Measurements from ENCODE around the gene CABP7.

CABP7 gene

DNA sequence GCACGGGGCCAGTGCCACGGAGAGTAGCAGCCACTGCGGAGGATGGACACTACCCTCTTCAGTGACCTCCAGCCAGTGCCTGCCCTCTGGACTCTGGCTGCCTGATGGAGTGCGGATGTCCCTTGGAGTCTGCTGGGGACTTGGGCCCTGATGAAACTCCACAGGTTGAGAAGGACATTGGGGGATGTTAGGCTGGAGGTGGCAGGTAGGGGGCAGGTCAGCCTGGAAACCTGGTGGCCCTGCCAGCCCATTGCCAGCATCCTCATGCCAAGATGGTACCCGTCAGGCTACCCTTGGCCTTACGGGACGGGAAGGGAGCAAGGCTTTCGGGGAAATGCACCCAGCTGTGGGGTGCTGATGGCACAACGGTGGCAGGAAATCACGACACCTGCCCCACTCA, 4.0 kb downstream of the CABP7 start:
- Histone ChIP-seq H3K4me1 (ENCODE audit: control insufficient read depth, insufficient read depth, low read length) (peaks cover 9% of the 10 kb centered on the region), H3K36me3 (ENCODE audit: control insufficient read depth, insufficient read depth, low read length) (no peaks in the 10 kb centered on the region), H3K27me3 (ENCODE audit: control insufficient read depth, insufficient read depth, low read length) (peaks cover 80% of the 10 kb centered on the region), H3K4me3 (ENCODE audit: low read depth, low read length) (no peak overlapping the region), H3K27ac (ENCODE audit: low read depth, low read length) (no peak overlapping the region), H3K9me3 (ENCODE audit: control insufficient read depth, insufficient read depth, low read depth, low read length) (no peaks in the 10 kb centered on the region), H3K9ac (ENCODE audit: low read length) (no peak overlapping the region)

DNA sequence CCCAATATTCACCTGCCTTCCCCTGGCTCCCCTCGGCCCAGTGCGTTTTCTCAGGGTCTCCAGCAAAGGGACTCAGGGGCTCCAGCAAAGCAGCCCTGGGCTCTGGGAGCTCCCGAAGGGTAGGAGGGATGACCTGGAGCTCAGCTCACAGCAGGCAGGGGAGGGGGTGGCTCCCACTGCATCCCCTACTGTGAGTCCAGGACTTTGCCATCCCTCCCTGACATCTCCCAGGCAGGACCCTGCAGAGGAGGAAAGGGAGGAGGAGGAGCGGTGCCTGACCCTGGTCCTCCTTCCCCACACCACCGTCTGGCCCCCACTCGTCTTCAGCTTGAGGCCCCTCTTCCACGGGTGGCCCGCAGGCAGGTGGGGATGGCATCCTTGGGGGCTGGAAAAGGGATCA, 5.0 kb downstream of the CABP7 start:
- Histone ChIP-seq H3K27me3 (ENCODE audit: control insufficient read depth, insufficient read depth, low read length) (peaks cover 70% of the 10 kb centered on the region), H3K9ac (ENCODE audit: low read length) (no peak overlapping the region), H3K36me3 (ENCODE audit: control insufficient read depth, insufficient read depth, low read length) (no peaks in the 10 kb centered on the region), H3K4me1 (ENCODE audit: control insufficient read depth, insufficient read depth, low read length) (peaks cover 9% of the 10 kb centered on the region), H3K9me3 (ENCODE audit: control insufficient read depth, insufficient read depth, low read depth, low read length) (no peaks in the 10 kb centered on the region), H3K4me3 (ENCODE audit: low read depth, low read length) (no peak overlapping the region), H3K27ac (ENCODE audit: low read depth, low read length) (no peak overlapping the region)

DNA sequence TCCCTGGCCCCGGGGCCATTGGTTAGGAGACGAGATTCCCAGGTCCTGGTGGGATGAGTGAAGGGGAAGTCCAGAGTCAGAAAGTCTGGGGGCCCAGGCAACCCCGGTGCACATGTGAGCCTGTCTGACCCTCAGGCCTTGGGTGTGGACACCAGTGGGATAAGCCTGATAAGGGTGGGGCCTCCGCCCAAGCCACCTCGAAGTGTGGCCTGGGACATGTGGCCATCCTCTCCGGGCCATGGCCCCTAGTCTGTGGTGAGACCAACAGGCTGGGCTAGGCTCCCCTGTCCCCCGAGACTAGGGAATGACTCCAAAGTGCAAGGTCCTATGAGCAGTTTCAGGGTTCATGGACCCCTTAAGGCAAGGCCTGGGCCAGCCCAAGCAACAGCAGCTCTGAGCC, 6.3 kb downstream of the CABP7 start:
- Histone ChIP-seq H3K27ac (ENCODE audit: low read depth, low read length) (no peak overlapping the region), H3K27me3 (ENCODE audit: control insufficient read depth, insufficient read depth, low read length) (peaks cover 58% of the 10 kb centered on the region), H3K36me3 (ENCODE audit: control insufficient read depth, insufficient read depth, low read length) (no peaks in the 10 kb centered on the region), H3K4me3 (ENCODE audit: low read depth, low read length) (no peak overlapping the region), H3K4me1 (ENCODE audit: control insufficient read depth, insufficient read depth, low read length) (peaks cover 9% of the 10 kb centered on the region), H3K9ac (ENCODE audit: low read length) (no peak overlapping the region), H3K9me3 (ENCODE audit: control insufficient read depth, insufficient read depth, low read depth, low read length) (no peaks in the 10 kb centered on the region)

DNA sequence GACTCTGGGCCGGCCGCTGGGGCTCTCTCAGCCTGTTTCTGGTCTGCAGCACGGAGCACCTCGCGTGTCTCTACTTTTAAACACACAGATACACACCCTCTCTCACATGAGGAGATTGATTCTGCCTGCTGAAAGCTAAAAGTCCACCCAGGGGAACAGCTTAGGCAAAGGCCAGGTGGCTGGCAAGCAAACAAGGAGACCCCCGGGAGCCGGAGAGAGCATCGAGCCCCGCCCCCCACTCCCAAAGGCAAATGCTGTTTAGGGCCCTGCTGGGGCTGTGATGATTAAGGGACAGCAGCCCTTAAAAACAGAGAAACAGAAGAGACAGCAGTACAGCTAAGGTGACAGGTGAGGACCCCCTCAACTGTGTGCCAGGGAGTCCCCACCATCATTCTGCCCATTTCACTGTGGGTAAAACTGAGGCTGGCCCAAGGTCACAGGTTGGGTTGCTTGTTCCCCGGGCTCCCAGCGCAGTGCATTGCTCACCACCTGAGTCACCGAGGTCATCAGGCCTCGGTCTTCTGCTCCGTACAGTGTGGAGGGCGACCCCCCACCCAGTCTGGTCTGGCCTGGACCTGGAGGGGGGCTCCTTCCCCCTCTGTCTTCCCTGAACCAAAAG, 6.8 kb downstream of the CABP7 start:
- Histone ChIP-seq H3K27ac (ENCODE audit: low read depth, low read length) (no peak overlapping the region), H3K9me3 (ENCODE audit: control insufficient read depth, insufficient read depth, low read depth, low read length) (no peaks in the 10 kb centered on the region), H3K9ac (ENCODE audit: low read length) (no peak overlapping the region), H3K4me3 (ENCODE audit: low read depth, low read length) (no peak overlapping the region), H3K4me1 (ENCODE audit: control insufficient read depth, insufficient read depth, low read length) (peaks cover 9% of the 10 kb centered on the region), H3K27me3 (ENCODE audit: control insufficient read depth, insufficient read depth, low read length) (peaks cover 53% of the 10 kb centered on the region), H3K36me3 (ENCODE audit: control insufficient read depth, insufficient read depth, low read length) (no peaks in the 10 kb centered on the region)

DNA sequence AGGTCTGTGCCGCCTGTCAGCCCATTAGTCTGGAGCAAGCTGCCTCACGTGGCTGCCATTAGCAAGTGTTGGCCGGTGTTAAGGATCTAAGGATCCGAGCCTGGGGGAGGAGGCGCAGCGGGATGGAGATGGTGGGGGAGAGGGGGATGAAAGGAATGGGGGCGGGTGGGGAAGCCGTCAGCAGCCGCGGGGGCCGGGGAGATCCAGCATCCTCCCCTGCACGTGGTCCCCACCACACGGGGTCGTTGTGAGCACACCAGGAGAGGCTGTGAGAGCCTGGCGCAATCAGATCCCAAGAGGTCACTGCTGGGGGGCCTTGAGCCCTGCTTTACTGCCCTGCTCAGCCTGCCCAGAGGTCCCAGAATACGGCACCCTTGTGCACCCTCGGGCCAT, 7.3 kb downstream of the CABP7 start:
- no peaks in the 10 kb centered on the region for H3K9me3 ChIP-seq (ENCODE audit: control insufficient read depth, insufficient read depth, low read depth, low read length)
- no peak overlapping the region for H3K9ac ChIP-seq (ENCODE audit: low read length)
- H3K4me1 ChIP-seq (ENCODE audit: control insufficient read depth, insufficient read depth, low read length), result peaks cover 9% of the 10 kb centered on the region
- no peak overlapping the region for H3K27ac ChIP-seq (ENCODE audit: low read depth, low read length)
- peaks cover 48% of the 10 kb centered on the region for H3K27me3 ChIP-seq (ENCODE audit: control insufficient read depth, insufficient read depth, low read length)
- no peak overlapping the region for H3K4me3 ChIP-seq (ENCODE audit: low read depth, low read length)
- H3K36me3 ChIP-seq (ENCODE audit: control insufficient read depth, insufficient read depth, low read length), result no peaks in the 10 kb centered on the region

DNA sequence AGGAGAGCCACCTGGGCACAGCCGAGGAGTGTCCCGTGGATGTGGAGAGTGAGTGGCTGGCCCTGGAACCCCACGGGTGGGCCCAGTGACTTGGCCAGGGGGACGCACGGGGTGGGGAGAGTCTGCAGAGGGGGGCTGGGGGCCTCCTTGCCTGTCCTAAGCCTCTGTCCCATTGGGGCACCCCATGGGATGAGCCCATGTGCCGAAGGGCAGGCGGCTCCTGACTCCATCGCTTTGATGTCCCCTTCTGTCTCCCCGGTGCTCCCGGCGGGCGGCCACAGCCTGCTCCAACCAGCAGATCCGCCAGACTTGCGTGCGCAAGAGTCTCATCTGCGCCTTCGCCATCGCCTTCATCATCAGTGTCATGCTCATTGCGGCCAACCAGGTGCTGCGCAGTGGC, 9.4 kb downstream of the CABP7 start:
- no peak overlapping the region for H3K4me3 ChIP-seq (ENCODE audit: low read depth, low read length)
- no peaks in the 10 kb centered on the region for H3K9me3 ChIP-seq (ENCODE audit: control insufficient read depth, insufficient read depth, low read depth, low read length)
- peaks cover 9% of the 10 kb centered on the region for H3K4me1 ChIP-seq (ENCODE audit: control insufficient read depth, insufficient read depth, low read length)
- peaks cover 27% of the 10 kb centered on the region for H3K27me3 ChIP-seq (ENCODE audit: control insufficient read depth, insufficient read depth, low read length)
- no peak overlapping the region for H3K27ac ChIP-seq (ENCODE audit: low read depth, low read length)
- H3K36me3 ChIP-seq (ENCODE audit: control insufficient read depth, insufficient read depth, low read length), result no peaks in the 10 kb centered on the region
- H3K9ac ChIP-seq (ENCODE audit: low read length), result no peak overlapping the region

DNA sequence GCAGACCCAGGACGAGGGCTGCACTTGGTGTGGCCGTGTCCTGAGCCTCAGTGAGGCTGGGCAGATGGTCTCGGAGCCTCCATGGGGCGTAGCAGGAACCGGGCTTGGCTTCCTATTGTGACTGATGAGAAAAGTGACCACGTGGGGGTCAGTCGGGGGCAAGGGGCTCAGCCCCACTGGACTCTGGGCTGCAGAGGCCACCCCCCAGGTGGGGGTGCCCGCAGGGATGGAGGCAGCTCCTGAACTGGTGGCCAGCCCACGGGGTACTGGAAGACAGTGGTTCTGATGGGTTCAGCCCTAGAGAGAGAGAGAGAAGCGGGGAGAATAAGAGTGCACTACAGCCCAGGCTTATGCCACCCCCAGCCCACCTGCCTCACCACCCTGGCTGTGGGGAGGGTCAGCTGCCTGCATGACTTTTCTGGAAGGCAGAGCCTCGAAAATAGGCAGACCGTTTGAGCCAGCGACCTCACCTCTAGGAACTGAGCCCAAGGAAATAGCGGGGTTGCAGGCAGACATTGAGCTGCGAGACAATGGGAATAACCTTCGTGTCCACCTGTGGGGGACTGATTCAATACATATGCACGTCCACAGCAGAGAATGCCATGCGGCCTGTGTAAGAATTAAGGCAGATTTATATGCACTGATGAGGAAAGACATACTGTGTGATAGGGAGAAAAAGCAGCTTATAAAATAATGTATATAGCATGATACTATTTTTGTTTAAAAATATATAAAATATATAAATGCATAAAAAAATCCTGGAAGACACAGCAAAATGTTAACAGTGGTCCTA, 11.5 kb downstream of the CABP7 start:
- Histone ChIP-seq H3K27ac (ENCODE audit: low read depth, low read length) (no peak overlapping the region), H3K4me3 (ENCODE audit: low read depth, low read length) (no peak overlapping the region), H3K27me3 (ENCODE audit: control insufficient read depth, insufficient read depth, low read length) (peaks cover 6% of the 10 kb centered on the region; the same call in 1 of the 2 replicates), H3K9ac (ENCODE audit: low read length) (no peak overlapping the region), H3K4me1 (ENCODE audit: control insufficient read depth, insufficient read depth, low read length) (peaks cover 20% of the 10 kb centered on the region), H3K9me3 (ENCODE audit: control insufficient read depth, insufficient read depth, low read depth, low read length) (no peaks in the 10 kb centered on the region), H3K36me3 (ENCODE audit: control insufficient read depth, insufficient read depth, low read length) (no peaks in the 10 kb centered on the region)

DNA sequence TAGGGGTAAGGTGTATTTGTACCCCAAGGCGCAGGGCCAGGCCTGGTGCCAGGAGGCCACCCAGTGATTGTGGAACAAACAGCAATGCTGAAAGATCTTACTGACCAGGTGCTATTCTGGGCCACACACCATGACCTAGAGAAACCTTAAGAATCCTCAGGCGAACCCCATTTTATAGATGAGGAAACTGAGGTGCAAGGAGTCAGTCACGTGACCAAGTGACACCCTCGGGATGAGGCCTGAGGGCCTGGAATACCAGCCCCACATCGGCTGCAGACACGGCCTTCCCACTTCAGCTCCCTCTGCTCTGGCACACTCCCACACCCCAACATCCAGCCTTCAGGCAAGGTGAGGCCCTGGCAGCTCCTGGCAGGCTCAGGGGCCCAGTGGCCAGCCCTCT, 13.1 kb downstream of the CABP7 start:
- H3K4me1 ChIP-seq (ENCODE audit: control insufficient read depth, insufficient read depth, low read length), result peaks cover 13% of the 10 kb centered on the region
- no peaks in the 10 kb centered on the region for H3K36me3 ChIP-seq (ENCODE audit: control insufficient read depth, insufficient read depth, low read length)
- H3K9me3 ChIP-seq (ENCODE audit: control insufficient read depth, insufficient read depth, low read depth, low read length), result no peaks in the 10 kb centered on the region
- H3K27me3 ChIP-seq (ENCODE audit: control insufficient read depth, insufficient read depth, low read length), result no peaks in the 10 kb centered on the region
- H3K27ac ChIP-seq (ENCODE audit: low read depth, low read length), result no peak overlapping the region
- no peak overlapping the region for H3K9ac ChIP-seq (ENCODE audit: low read length)
- no peak overlapping the region for H3K4me3 ChIP-seq (ENCODE audit: low read depth, low read length)

DNA sequence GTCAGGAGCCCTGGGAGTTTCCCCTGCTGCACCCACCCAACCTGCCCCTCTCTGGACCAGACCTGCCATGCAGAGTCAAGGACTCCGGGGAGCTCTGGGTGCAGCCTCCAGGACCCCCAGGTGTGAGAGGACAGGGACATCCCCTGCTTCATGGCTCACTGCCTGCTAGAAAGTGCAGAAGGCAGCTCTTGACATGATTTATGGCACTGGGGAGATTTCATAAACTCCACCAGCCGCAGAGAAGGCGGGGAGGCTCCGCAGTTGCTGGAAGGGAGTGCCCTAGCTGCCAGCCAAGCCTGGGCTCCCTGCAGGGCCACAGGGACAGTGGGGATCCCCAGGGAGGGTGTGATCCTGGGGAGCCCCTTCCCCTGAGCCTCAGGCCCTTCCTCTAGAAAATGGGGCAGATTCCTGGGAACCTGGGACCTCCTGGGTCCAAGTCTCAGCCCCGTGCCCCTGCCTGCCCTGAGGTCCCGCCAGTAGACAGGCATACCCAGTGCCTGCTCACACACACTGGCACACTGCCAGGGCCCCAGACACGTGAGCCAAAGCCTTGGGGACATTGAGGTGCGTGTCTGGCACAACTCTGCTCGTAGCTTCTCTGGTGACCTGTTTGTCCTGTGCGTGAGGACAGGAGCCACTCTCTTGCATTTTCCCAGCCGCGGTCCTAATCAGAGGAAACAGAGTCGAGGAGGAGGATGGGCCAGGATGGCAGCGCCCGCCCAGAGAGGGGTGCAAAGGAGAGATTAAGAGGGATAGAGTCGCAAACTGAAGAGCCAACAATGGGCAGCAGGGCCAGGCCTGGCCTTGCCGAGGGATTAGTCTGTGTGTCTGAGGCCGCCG, 13.8 kb downstream of the CABP7 start:
- no peak overlapping the region for H3K27ac ChIP-seq (ENCODE audit: low read depth, low read length)
- H3K4me1 ChIP-seq (ENCODE audit: control insufficient read depth, insufficient read depth, low read length), result peaks cover 13% of the 10 kb centered on the region
- no peak overlapping the region for H3K9ac ChIP-seq (ENCODE audit: low read length)
- H3K4me3 ChIP-seq (ENCODE audit: low read depth, low read length), result no peak overlapping the region
- no peaks in the 10 kb centered on the region for H3K36me3 ChIP-seq (ENCODE audit: control insufficient read depth, insufficient read depth, low read length)
- H3K9me3 ChIP-seq (ENCODE audit: control insufficient read depth, insufficient read depth, low read depth, low read length), result no peaks in the 10 kb centered on the region
- H3K27me3 ChIP-seq (ENCODE audit: control insufficient read depth, insufficient read depth, low read length), result no peaks in the 10 kb centered on the region

DNA sequence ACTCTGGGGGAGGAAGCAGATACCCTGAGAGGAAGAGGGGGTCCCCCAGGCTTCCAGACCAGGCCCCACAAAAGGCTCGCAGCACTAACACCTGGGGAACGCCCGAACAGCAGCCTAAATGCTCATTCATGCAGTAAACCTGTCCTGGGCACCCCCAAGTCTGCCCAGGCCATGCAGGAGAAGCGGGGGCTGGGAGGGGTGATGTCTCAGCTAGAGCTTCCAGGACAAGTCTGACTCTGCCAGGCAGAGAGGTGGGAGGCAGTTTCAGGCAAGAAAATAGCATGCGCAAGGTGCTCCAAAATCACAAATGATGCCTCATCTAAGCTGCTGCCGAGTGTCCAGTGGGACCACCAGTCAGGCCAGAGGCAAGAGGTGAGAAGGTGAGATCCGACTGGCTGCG, 14.6 kb downstream of the CABP7 start:
- H3K4me1 ChIP-seq (ENCODE audit: control insufficient read depth, insufficient read depth, low read length), result peaks cover 13% of the 10 kb centered on the region
- no peak overlapping the region for H3K9ac ChIP-seq (ENCODE audit: low read length)
- no peak overlapping the region for H3K27ac ChIP-seq (ENCODE audit: low read depth, low read length)
- H3K36me3 ChIP-seq (ENCODE audit: control insufficient read depth, insufficient read depth, low read length), result no peaks in the 10 kb centered on the region
- H3K4me3 ChIP-seq (ENCODE audit: low read depth, low read length), result no peak overlapping the region
- H3K27me3 ChIP-seq (ENCODE audit: control insufficient read depth, insufficient read depth, low read length), result no peaks in the 10 kb centered on the region
- no peaks in the 10 kb centered on the region for H3K9me3 ChIP-seq (ENCODE audit: control insufficient read depth, insufficient read depth, low read depth, low read length)

DNA sequence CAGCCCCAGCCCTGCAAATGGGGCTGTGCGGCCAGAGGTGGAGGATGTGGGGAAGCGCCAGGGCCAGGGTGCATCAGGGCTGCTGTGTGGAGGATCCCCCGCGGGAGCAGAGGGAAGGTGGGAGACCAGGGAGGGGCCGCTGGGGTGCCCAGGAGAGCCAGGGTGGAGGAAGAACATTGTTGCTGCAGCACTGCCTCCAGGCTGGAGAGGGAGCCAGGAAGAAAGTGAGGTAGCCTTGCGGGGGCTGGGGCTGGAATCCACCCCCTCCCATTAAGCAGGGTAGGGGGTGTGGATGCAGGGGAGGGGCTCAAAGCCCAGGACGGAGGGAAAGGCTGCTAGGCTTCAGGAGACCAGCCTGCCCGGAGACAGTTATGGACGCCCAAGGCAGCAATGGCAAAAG, 15.0 kb downstream of the CABP7 start:
- peaks cover 13% of the 10 kb centered on the region for H3K4me1 ChIP-seq (ENCODE audit: control insufficient read depth, insufficient read depth, low read length)
- H3K27me3 ChIP-seq (ENCODE audit: control insufficient read depth, insufficient read depth, low read length), result no peaks in the 10 kb centered on the region
- no peak overlapping the region for H3K4me3 ChIP-seq (ENCODE audit: low read depth, low read length)
- H3K36me3 ChIP-seq (ENCODE audit: control insufficient read depth, insufficient read depth, low read length), result no peaks in the 10 kb centered on the region
- H3K27ac ChIP-seq (ENCODE audit: low read depth, low read length), result no peak overlapping the region
- H3K9ac ChIP-seq (ENCODE audit: low read length), result no peak overlapping the region
- H3K9me3 ChIP-seq (ENCODE audit: control insufficient read depth, insufficient read depth, low read depth, low read length), result no peaks in the 10 kb centered on the region
